OCI-LY7 (cell line): ENCODE results near the gene AKR1C8. TPM values are rescaled to one million over a fixed set of nuclear protein-coding genes. Genes with fewer than 3 reads are reported as not detected.
"Not testable (repeated sequence)": the region's sequence is repeated elsewhere in the genome, so short reads cannot be mapped to it uniquely, and the experiment has no call there.

Experiments used
- BruUV-seq: library from RNA; stranded (reverse); fragments of 400-500 nt; replicated peaks from 2 replicates; lab custom pipeline; 2021; lab: Mats Ljungman, UMichigan
- CTCF ChIA-PET: fragments of 300-600 bp; sonication (Branson Sonifier 250); formaldehyde crosslinking; loops from one replicate; lab custom pipeline; 2022; ENCODE audit warnings: antibody characterized with exemption; ENCODE audit not compliant: unreplicated experiment; lab: Charles Lee
- POLR2A ChIA-PET: fragments of 300-600 bp; sonication (Branson Sonifier 250); formaldehyde crosslinking; loops from one replicate; lab custom pipeline; 2022; ENCODE audit warnings: antibody characterized with exemption; lab: Charles Lee
- DNase-seq: peaks from one replicate; pipeline ENCODE4 v3.0.0-alpha.2; 2015; ENCODE audit warnings: low spot score
- H2AFZ ChIP-seq: fragments of 200-600 bp; sonication (generic), shearing (Covaris generic); 2 replicates; pipeline ENCODE4 v1.6.1; 2014; ENCODE audit warnings: mild to moderate bottlenecking, antibody characterized with exemption, low read length, moderate library complexity
- H3K27ac ChIP-seq: fragments of 200-600 bp; sonication (generic); 2 replicates; pipeline ENCODE4 v1.5.1; 2014; ENCODE audit warnings: mixed run types, low read depth, mild to moderate bottlenecking, moderate library complexity, low read length, inconsistent platforms; ENCODE audit not compliant: poor library complexity, severe bottlenecking
- H3K36me3 ChIP-seq: fragments of 200-600 bp; sonication (generic); 2 replicates; pipeline ENCODE4 v1.6.1; 2014; ENCODE audit warnings: mild to moderate bottlenecking, antibody characterized with exemption, low read length, moderate library complexity, mixed read lengths; ENCODE audit not compliant: insufficient read depth
- H3K4me1 ChIP-seq: fragments of 200-600 bp; sonication (generic); 2 replicates; pipeline ENCODE4 v1.5.1; 2014; ENCODE audit warnings: mild to moderate bottlenecking, low read length; ENCODE audit not compliant: insufficient read depth, poor library complexity, severe bottlenecking
- H3K4me2 ChIP-seq: fragments of 200-600 bp; sonication (generic); 2 replicates; pipeline ENCODE4 v1.6.1; 2014; ENCODE audit warnings: mild to moderate bottlenecking, low read length
- H3K4me3 ChIP-seq: fragments of 200-600 bp; sonication (generic); 2 replicates; pipeline ENCODE4 v1.5.1; 2014; ENCODE audit warnings: mild to moderate bottlenecking, low read depth, low read length; ENCODE audit not compliant: poor library complexity, severe bottlenecking
- H3K79me2 ChIP-seq: fragments of 200-600 bp; sonication (generic); 2 replicates; pipeline ENCODE4 v1.6.1; 2016; ENCODE audit warnings: low read depth, mild to moderate bottlenecking, low read length, moderate library complexity, mixed read lengths; ENCODE audit not compliant: insufficient read depth
- H3K9me2 ChIP-seq: fragments of 200-600 bp; sonication (generic); 2 replicates; pipeline ENCODE4 v1.6.1; 2016; ENCODE audit warnings: mild to moderate bottlenecking, low read length, mixed read lengths; ENCODE audit not compliant: insufficient read depth
- H3K9me3 ChIP-seq: fragments of 200-600 bp; sonication (generic); 2 replicates; pipeline ENCODE4 v1.6.1; 2014; ENCODE audit warnings: mild to moderate bottlenecking, mixed run types, low read length, mixed read lengths
- H4K20me1 ChIP-seq: fragments of 200-600 bp; sonication (generic); 2 replicates; pipeline ENCODE4 v1.6.1; 2014; ENCODE audit warnings: mild to moderate bottlenecking, antibody characterized with exemption, low read length, moderate library complexity, mixed read lengths; ENCODE audit not compliant: insufficient read depth
- EZH2phosphoT487 ChIP-seq: fragments of 200-600 bp; sonication (generic); IDR thresholded peaks from 2 replicates; pipeline ENCODE4 v1.6.1; 2018; ENCODE audit warnings: low read depth, borderline replicate concordance, mild to moderate bottlenecking, mixed run types, antibody characterized with exemption, low read length, moderate library complexity, mixed read lengths
- intact Hi-C: fragments of 100-400 bp; cut with micrococcal nuclease; formaldehyde crosslinking; loops from one replicate; pipeline ENCODE4 v1.10.0; 2022; ENCODE audit not compliant: unreplicated experiment
- total RNA-seq, 2 experiments: library from RNA; depleted of rRNA in 1 of 2; stranded (reverse); fragments of >200 nt in 1 of 2; shearing (Covaris generic) in 1 of 2; gene quantifications; 2 replicates each; pipeline ENCODE4 v1.2.3, GENCODE V29; 2014 to 2022
- TF ChIP-seq, protein P1 (sequence below): fragments of 200-600 bp; sonication (generic); conservative IDR thresholded peaks from 2 replicates; pipeline ENCODE4 v1.5.1; 2014; ENCODE audit warnings: mild to moderate bottlenecking, antibody characterized with exemption, low read length, moderate library complexity, mixed read lengths

The AKR1C8 gene
- total RNA-seq, 2 experiments from 2014 or later, result not detected

DNA sequence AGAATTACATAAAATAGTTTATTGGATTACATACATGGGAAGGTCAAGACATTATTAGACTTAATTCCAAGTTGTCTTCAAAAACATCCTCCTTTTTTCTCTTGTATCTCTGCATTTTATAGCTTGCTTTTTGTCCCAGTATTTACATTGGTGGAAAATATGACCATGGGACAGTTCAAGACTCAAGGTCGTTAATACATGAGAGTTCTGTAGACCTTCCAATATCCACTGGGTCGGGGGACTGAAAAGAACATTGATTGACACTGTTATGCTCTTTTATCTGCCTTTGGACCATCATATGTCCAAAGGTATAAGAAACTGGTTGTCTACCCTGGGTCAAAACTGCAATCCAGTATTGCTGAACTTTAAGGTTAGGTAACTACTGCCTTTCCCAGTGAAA, 48.4 kb upstream of the AKR1C8 start:
- Histone ChIP-seq H3K36me3 (no peaks in the 10 kb centered on the region), H2AFZ (no peak overlapping the region), H3K4me3 (no peak overlapping the region), H3K9me2 (no peaks in the 10 kb centered on the region), H3K27ac (no peak overlapping the region), H4K20me1 (no peaks in the 10 kb centered on the region), H3K4me2 (no peak overlapping the region), H3K79me2 (no peaks in the 10 kb centered on the region), H3K4me1 (no peaks in the 10 kb centered on the region), H3K9me3 (no peaks in the 10 kb centered on the region)
- no TSS peak for BruUV-seq
- intact Hi-C loops, result no loop called here
- no peak for TF ChIP-seq EZH2phosphoT487
- TF ChIP-seq, protein P1, sequence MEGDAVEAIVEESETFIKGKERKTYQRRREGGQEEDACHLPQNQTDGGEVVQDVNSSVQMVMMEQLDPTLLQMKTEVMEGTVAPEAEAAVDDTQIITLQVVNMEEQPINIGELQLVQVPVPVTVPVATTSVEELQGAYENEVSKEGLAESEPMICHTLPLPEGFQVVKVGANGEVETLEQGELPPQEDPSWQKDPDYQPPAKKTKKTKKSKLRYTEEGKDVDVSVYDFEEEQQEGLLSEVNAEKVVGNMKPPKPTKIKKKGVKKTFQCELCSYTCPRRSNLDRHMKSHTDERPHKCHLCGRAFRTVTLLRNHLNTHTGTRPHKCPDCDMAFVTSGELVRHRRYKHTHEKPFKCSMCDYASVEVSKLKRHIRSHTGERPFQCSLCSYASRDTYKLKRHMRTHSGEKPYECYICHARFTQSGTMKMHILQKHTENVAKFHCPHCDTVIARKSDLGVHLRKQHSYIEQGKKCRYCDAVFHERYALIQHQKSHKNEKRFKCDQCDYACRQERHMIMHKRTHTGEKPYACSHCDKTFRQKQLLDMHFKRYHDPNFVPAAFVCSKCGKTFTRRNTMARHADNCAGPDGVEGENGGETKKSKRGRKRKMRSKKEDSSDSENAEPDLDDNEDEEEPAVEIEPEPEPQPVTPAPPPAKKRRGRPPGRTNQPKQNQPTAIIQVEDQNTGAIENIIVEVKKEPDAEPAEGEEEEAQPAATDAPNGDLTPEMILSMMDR, result no peak
- ChIA-PET POLR2A (interaction anchor here (0.7 kb wide), 1 partner anchor 12 kb away, joined by 3 read pairs; no protein-coding TSS in a partner anchor), CTCF (no interaction called here)
- DNase-seq, result no peak

DNA sequence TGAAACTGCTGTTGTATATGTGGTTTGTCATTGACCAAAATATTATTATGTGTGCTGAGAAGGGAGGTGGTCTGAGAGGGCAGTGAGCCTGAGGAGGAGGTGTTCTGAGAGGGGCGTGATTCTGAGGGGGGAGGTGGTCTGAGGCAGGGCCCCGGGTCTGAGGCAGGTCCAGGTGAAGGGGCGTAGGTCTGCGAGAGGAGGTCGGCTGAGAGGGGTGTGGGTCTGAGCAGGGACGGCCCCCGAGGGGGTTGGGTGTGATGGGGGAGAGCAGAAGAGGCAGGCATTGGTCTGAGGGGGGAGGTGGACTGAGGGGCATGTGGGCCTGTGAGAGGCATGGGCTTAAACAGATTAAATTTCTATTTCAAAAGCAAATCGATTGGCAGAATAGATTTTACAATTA, 44.1 kb upstream of the AKR1C8 start:
- H3K36me3 ChIP-seq, result no peaks in the 10 kb centered on the region
- TF ChIP-seq, protein P1, result no peak
- TF ChIP-seq EZH2phosphoT487, result no peak
- no TSS peak for BruUV-seq
- no peak overlapping the region for H3K4me3 ChIP-seq
- no peaks in the 10 kb centered on the region for H3K79me2 ChIP-seq
- H2AFZ ChIP-seq, result no peak overlapping the region
- no peak for DNase-seq
- ChIA-PET POLR2A (interaction anchor here (0.5 kb wide), 1 partner anchor 797 kb away, joined by 5 read pairs; no protein-coding TSS in a partner anchor), CTCF (no interaction called here)
- H3K27ac ChIP-seq, result no peak overlapping the region
- H3K4me2 ChIP-seq, result no peak overlapping the region
- H3K4me1 ChIP-seq, result no peaks in the 10 kb centered on the region
- H4K20me1 ChIP-seq, result no peaks in the 10 kb centered on the region
- intact Hi-C loops, result no loop called here
- no peaks in the 10 kb centered on the region for H3K9me3 ChIP-seq
- no peaks in the 10 kb centered on the region for H3K9me2 ChIP-seq

- POLR2A ChIA-PET, H3K9me3 ChIP-seq, H2AFZ ChIP-seq, H3K79me2 ChIP-seq, intact Hi-C loops, H3K27ac ChIP-seq, H3K36me3 ChIP-seq, DNase-seq, CTCF ChIA-PET, H3K4me1 ChIP-seq, BruUV-seq, H3K4me2 ChIP-seq, H4K20me1 ChIP-seq, H3K4me3 ChIP-seq, H3K9me2 ChIP-seq: not testable (repeated sequence)
These were observed 38.0 kb upstream of the AKR1C8 start for GRCh38 chr10:5222942-5223341.
